Activated naive CD8-positive, alpha-beta T cell treated with anti-CD3 and anti-CD28 coated beads, Interleukin-2, amount 10 ng/mL, durations not matched to agents 7 days and 5 days (primary cell): ENCODE data around the gene ZBBX. TPM values are rescaled to one million over a fixed set of nuclear protein-coding genes. Genes with fewer than 3 reads are reported as not detected.

Source experiments
- total RNA-seq, 2 experiments: library from RNA; stranded (reverse); gene quantifications; one replicate each; pipeline ENCODE4 v1.2.3, GENCODE V29; 2021

Gene ZBBX
- total RNA-seq, 2 experiments from 2014 or later: not detected

Other genes with a start within 250 kb of the ZBBX start
- not detected for gene SERPINI2, start 93.7 kb upstream of the ZBBX start, total RNA-seq